Stimulated activated effector memory CD8-positive, alpha-beta T cell treated with anti-CD3 and anti-CD28 coated beads, Interleukin-12 subunit alpha, Interleukin-12 subunit beta, amount 100 ng/mL, for 72 hours (primary cell): Measurements from ENCODE around the gene RALGDS.
A peak's percentile ranks its signal among the peaks of the same experiment; 100 is the strongest.

ENCODE experiments used
- ATAC-seq: fragments of 150-1000 bp; cut with Tn5 transposase; 2 replicates; pipeline ENCODE4 v1.10.0; 2021
- DNase-seq, 2 donors: peaks; one replicate each; pipeline ENCODE4 v3.0.0; 2021 to 2022; ENCODE audit warnings: low spot score in 2 of 2
- H3K27ac Mint-ChIP-seq: one replicate; pipeline ENCODE4 v1.8.0; 2022; ENCODE audit warnings: mild to moderate bottlenecking, mixed read lengths
- H3K36me3 Mint-ChIP-seq: one replicate; pipeline ENCODE4 v1.8.0; 2022; ENCODE audit warnings: mild to moderate bottlenecking, mixed read lengths
- H3K4me1 Mint-ChIP-seq: one replicate; pipeline ENCODE4 v1.8.0; 2022; ENCODE audit warnings: mixed read lengths
- H3K4me3 Mint-ChIP-seq: one replicate; pipeline ENCODE4 v1.8.0; 2022; ENCODE audit warnings: mild to moderate bottlenecking, mixed read lengths
- H3K9me3 Mint-ChIP-seq: one replicate; pipeline ENCODE4 v1.8.0; 2022; ENCODE audit warnings: mixed read lengths

The RALGDS gene

DNA sequence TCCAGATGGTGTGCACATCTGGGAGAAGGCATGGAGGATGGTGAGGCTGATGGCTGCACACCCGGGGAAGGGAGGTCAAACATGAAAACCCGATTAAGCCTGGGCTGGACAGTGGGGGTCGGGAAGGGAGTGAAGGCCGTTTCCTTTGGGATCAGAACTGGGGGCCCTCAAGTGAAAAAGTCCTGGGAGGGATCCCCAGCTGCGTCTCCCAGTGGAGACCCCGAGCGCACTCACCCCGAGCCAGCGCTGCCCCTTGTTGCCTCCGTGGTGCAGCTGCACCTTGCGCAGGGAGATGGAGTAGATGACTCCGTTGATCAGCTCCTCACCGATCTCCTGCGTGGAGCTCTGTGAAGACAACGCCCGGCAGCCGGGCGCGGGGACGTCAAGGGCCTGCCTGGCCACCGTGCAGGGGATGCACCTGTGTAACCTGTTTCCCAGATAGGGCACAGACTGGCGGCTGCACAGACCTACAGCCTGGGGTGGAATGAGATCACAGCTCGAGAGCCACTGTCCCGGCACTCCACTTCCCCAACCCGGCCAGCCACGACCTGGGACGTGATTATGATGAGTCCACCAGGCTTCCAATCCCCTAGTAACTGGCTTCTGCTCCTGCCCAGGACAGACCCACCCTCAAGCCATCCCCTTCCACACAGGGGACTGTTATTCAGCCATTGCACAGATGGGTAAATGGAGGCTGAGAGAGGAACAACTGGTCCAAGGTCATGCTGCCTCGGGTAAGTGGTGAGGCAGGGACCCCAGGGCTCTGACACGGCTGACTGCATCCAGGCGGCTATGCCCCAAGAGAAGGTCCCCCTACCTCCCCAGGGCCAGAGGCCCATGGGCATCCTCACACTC is 9.0 kb downstream of the RALGDS start:
- Mint-ChIP-seq H3K27ac (peak overlapping the region; percentile 90), H3K9me3 (no peaks in the 10 kb centered on the region), H3K4me3 (peak overlapping the region; percentile 73), H3K4me1 (peaks cover 57% of the 10 kb centered on the region), H3K36me3 (peaks cover 85% of the 10 kb centered on the region)
- ATAC-seq (no peak), DNase-seq (no peak)

DNA sequence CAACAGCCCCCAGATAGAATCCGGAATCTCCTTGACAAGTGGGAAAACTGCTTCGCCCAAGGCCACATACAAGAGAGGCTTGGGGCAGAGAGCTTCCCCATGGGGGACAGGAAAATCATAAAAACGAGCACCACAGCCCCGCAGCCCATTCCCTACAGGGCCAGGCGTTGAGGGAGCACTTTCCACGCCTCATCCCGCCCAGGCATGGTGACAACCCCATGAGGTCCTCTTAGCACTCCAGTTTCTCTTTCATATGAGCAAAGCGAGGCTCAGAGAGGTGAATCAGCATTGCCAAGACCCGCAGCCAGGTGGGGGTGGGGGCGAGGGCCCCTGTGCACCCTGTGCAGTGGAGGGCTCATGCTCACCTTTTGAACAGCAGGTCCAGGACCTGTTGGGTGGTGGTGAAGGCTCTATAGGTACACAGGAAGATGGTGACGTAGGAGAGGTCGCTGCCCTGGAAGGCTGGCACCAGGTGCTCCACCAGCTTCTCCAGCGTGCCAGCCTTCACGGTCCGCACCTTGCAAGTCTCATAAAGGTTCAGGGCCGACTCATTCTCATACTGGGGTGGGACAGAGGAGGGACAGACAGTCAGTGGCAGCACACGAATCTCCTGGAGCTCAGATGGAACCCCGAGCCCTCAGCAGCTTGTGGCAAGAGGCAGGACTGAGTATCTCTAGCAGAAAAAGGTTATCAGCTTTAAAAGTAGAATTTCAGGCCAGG is 10.9 kb downstream of the RALGDS start:
- peaks cover 93% of the 10 kb centered on the region for H3K36me3 Mint-ChIP-seq

DNA sequence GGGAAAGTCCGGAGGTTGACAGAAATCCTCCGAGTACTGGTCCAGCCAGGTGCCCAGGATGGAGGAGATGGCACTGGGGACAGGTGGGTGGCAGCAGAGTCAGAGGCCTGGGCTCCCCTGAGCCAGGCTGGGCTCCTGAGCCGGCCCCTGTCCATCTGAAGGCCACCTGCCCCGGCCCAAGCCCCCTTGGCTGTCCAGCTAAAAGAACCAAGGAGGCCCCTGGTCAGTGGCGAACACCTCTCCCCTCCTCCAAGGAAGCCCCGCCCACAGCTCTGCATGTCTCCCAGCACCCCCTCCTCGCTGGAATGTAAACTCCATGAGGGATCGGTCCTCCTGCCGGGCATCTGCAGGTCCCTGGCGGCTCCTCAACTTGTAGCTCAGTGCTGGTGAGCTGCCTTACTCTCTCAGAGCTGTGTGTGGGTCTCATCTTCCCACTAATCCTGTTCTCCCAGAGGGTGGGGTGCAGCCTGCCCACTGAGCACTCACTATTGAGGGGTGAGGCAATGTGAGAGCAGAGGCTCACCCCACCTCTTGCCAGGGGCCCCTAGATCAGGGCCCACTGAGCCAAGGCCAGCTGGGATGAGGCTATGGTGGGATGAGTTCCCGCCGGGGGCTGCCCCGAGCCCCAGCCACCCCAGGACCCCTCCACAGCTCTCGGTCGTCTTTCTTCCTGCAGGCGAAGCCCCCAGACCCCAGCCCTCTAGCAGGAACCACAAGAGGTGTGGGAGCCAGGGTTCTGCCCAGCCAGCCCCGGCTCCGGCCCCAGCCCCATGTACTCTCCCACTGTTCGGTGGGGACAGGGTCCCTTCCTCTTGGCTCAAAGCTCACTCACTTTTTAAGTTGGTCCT is 12.0 kb downstream of the RALGDS start:
- H3K9me3 Mint-ChIP-seq: no peaks in the 10 kb centered on the region
- no peak for ATAC-seq
- H3K27ac Mint-ChIP-seq: peak overlapping the region; percentile 78
- peaks cover 34% of the 10 kb centered on the region for H3K4me1 Mint-ChIP-seq
- DNase-seq: no peak
- no peak overlapping the region for H3K4me3 Mint-ChIP-seq
- H3K36me3 Mint-ChIP-seq: peaks cover 98% of the 10 kb centered on the region

More for the DNA sequence above, 10.9 kb downstream of the RALGDS start:
- H3K4me3 Mint-ChIP-seq: no peak overlapping the region
- H3K9me3 Mint-ChIP-seq: no peaks in the 10 kb centered on the region
- peaks cover 45% of the 10 kb centered on the region for H3K4me1 Mint-ChIP-seq
- peak overlapping the region; percentile 78 for H3K27ac Mint-ChIP-seq
- DNase-seq: no peak
- ATAC-seq: no peak

DNA sequence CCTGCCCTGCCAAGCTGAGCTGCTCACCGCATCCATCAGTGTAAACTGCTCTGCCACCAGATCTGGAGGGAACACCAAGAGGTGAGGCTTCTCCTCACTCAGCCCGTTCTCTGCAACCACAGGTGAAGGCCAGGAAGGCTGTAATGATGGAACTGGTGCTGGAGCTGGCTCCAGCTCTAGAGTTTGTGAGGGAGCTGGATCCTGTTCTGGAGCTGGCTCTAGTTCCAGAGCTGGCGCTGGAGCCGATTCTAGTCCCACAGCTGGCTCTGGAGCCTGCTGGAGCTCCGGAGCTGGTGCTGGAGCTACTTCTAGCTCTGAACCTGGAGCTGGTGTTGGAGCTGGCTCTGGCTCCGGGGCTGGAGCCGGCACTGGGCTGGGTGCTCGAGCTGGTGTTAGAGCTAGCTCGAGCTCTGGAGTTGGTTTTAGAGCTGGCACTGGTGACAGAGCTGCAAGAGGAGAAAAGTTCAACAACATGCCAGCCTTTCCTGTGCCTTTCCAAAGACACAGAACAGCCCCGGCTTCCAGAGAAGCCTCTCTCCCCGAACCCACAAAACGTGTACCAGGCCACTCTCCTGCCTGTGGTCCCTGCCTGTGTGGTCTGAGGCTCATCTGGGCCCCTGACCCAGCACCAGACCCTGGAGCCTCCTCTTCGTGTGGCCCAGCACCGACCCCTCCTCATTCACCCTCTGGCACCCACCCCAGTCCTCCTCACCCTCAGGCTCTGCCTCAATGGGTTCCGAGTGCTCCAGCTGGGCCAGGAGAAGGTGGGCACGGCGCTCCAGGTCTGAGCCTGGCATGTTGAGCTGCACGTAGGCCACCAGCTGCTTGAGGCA is 12.9 kb downstream of the RALGDS start:
- no peak for DNase-seq

DNA sequence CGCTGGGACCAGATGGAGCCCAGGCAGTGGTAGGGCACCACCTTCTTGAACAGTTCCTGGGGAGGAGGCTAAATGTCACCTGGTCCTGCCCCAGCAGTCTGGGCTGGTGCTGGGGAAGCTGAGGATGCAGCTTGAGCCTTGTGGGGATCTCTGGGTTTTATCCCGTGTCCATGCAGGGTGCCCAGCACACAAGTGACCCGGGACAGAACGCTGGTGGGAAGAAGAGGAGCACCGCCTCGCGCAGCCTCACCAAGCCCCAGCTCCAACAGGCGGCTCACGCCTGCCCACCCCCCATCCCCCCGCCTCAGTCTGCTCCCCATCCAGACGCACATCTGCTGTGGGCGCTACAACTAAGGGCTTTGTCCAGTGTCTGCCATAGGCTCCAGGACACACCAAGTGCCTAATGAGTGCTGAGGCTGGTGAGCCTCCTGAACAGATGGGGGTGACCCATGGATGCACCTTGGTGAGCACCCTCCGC is 13.8 kb downstream of the RALGDS start:
- H3K9me3 Mint-ChIP-seq: no peaks in the 10 kb centered on the region
- H3K36me3 Mint-ChIP-seq: peaks cover 100% of the 10 kb centered on the region
- no peak overlapping the region for H3K4me3 Mint-ChIP-seq
- no peak for DNase-seq
- ATAC-seq: no peak
- H3K27ac Mint-ChIP-seq: no peak overlapping the region
- peaks cover 17% of the 10 kb centered on the region for H3K4me1 Mint-ChIP-seq

More for the DNA sequence above, 12.9 kb downstream of the RALGDS start:
- no peak overlapping the region for H3K27ac Mint-ChIP-seq
- no peak for ATAC-seq
- H3K4me1 Mint-ChIP-seq: peaks cover 26% of the 10 kb centered on the region
- H3K9me3 Mint-ChIP-seq: no peaks in the 10 kb centered on the region
- no peak overlapping the region for H3K4me3 Mint-ChIP-seq
- peaks cover 100% of the 10 kb centered on the region for H3K36me3 Mint-ChIP-seq

DNA sequence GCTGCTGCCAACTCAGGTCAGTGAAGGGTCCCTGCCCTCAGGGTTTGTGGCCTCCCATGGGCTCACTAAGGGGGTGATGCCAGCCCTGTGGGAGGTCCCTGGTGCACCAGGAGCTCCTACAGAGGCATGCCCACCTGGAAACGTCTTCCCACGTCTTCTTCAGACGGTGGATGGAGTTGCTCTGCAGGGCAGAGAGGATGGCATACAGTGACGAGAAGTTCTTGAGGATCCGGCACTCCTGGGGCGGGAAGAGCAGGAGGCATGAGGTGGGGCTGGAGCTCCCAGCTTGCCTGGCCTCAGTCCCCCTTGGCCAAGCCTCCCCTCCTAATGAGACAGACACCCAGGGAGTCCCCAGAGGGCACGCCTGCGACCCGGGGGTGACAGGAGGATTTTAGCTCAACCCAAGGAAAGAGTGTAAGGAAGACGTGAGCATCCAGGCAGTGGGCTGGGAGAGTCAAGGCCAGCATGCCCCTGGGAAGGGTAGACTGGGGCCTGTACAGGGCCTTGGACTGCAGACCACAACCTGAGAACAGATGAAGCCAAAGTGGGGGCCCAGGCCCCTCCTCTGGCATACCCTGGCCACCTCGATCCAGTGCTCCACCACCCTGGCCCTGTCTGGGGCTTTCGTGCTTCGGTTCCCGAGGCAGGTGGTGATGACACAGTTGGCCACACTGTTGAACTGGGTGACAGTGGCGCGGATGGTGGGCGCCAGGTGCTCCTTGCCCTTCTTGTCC is 14.4 kb downstream of the RALGDS start:
- no peak for ATAC-seq
- peak overlapping the region; percentile 54 for H3K27ac Mint-ChIP-seq
- H3K4me3 Mint-ChIP-seq: no peak overlapping the region
- no peaks in the 10 kb centered on the region for H3K9me3 Mint-ChIP-seq
- H3K4me1 Mint-ChIP-seq: peaks cover 14% of the 10 kb centered on the region
- peaks cover 100% of the 10 kb centered on the region for H3K36me3 Mint-ChIP-seq
- no peak for DNase-seq

DNA sequence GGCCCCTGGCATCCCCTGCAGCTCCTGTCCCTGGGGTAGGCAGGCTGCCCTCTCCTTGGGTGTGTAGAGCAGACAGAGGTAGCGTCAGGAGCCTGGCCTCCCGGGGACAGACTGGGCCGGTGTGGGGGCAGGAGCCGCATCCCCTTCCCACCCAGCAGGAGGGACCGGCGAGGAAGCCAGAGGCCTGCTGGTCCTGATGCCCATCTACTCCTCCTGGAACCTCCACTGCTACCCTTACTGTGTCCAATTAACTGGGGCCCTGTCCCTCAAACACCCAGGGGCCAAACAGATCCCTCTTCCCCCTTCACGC is 15.6 kb downstream of the RALGDS start:
- peaks cover 100% of the 10 kb centered on the region for H3K36me3 Mint-ChIP-seq
- H3K4me3 Mint-ChIP-seq: no peak overlapping the region
- no peak for ATAC-seq
- no peak for DNase-seq
- H3K4me1 Mint-ChIP-seq: peaks cover 15% of the 10 kb centered on the region
- no peak overlapping the region for H3K27ac Mint-ChIP-seq
- no peaks in the 10 kb centered on the region for H3K9me3 Mint-ChIP-seq

DNA sequence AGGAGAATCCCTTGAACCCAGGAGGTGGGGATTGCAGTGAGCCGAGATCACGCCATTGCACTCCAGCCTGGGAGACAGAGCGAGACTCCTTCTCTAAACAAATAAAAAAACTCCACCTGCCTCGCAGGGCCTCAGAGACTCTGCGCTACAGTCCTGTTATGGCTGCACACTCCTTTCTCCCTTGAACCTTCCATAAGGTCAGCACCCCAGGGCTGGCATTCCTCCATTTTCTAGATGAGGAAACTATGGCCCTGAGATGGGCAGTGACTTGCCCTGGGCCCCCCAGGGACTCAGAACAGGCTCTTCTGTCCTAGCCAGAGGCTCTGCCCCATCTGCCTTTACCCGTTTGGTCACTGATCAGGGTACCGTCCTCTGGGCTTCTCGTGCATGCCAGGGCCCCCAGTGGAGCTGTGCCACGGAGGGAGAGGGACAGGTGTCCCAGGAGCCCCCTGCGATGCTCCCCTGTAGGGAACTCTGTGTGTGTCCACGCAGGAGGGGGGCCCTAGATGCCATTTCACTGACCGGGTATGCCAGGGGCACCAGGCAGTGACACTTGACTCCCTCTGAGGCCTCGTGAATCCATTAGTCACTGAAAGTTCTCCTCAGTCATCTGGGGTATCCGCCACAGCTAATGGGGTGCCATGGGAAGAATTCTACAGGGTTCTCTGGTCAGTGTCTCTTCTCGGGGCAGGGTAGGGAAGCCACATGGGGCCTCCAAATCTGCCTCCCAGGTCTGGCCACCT is 16.2 kb downstream of the RALGDS start:
- ATAC-seq: no peak
- H3K4me3 Mint-ChIP-seq: no peak overlapping the region
- H3K27ac Mint-ChIP-seq: peak overlapping the region; percentile 43
- peaks cover 10% of the 10 kb centered on the region for H3K4me1 Mint-ChIP-seq
- H3K36me3 Mint-ChIP-seq: peaks cover 100% of the 10 kb centered on the region
- H3K9me3 Mint-ChIP-seq: no peaks in the 10 kb centered on the region
- DNase-seq: no peak

DNA sequence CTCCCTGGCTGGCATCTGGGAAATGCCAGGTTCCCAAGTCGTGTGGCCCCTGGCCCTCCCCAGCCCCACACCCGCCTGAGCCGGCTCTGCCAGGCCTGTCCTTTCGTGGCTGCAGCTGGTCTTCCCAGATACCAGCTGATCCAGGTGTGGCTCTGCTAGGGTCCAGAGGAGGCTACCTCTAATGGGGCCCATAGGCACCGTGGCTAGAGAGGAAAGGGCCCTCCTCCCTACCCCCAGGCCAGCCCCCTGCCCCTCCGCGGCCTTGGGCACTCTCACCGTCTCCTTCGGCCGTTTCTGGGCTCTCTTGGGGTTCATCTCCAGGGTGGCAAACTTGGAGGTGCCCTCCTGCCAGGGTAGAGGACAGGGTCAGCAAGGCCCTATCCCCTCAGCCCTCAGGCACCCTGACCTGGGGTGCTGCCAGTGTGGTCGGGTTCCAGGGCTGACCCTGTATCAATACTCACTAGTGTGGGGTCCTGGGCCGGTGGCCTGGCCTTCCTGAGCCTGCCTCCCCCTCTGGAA is 17.0 kb downstream of the RALGDS start:
- no peak overlapping the region for H3K4me3 Mint-ChIP-seq
- H3K36me3 Mint-ChIP-seq: peaks cover 100% of the 10 kb centered on the region
- DNase-seq (no peak), ATAC-seq (no peak)
- peaks cover 10% of the 10 kb centered on the region for H3K4me1 Mint-ChIP-seq
- H3K9me3 Mint-ChIP-seq: no peaks in the 10 kb centered on the region
- no peak overlapping the region for H3K27ac Mint-ChIP-seq

DNA sequence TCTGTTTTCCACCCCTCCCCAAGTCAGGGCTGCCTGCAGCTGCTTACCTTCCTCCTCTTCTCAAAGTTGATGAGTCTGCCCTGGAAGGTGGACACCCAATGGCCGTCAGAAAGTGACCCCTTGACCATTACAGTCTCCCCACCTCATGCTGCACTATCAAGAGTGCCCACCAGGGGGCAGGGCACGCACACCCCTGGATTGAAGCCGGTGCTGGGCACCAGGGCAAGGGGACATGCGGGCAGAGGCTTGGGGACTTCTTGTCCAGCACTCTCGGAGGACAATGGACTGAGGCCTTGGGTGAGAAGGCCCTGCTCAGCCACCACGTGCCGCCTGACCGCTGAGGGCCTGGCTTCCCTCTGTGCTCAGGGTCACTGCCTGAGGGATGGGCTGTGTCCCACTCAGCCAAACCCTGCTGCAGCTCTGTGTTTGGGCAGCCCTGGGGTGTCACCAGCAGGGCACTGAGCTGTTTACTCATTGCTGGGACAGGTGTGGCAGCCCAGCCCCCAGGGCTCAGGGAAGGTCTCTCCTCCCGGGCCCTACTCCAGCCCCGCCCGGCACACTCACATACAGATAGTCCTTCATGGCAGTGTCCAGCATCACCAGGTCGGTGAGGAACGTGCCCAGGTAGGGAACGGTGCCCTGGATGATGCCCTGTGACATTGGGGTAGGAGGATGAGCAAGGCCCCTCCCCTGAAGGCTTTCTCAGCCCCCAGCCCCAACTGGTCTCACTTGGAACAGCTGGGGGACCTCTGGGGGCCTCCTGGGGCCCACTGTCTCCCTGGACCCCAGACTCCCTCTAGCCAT is 17.7 kb downstream of the RALGDS start:
- H3K36me3 Mint-ChIP-seq: peaks cover 100% of the 10 kb centered on the region
- peak; percentile 53 to 80 for DNase-seq
- no peak overlapping the region for H3K4me3 Mint-ChIP-seq
- H3K9me3 Mint-ChIP-seq: no peaks in the 10 kb centered on the region
- peak overlapping the region; percentile 79 for H3K27ac Mint-ChIP-seq
- H3K4me1 Mint-ChIP-seq: peaks cover 10% of the 10 kb centered on the region
- ATAC-seq: peak; percentile 40

DNA sequence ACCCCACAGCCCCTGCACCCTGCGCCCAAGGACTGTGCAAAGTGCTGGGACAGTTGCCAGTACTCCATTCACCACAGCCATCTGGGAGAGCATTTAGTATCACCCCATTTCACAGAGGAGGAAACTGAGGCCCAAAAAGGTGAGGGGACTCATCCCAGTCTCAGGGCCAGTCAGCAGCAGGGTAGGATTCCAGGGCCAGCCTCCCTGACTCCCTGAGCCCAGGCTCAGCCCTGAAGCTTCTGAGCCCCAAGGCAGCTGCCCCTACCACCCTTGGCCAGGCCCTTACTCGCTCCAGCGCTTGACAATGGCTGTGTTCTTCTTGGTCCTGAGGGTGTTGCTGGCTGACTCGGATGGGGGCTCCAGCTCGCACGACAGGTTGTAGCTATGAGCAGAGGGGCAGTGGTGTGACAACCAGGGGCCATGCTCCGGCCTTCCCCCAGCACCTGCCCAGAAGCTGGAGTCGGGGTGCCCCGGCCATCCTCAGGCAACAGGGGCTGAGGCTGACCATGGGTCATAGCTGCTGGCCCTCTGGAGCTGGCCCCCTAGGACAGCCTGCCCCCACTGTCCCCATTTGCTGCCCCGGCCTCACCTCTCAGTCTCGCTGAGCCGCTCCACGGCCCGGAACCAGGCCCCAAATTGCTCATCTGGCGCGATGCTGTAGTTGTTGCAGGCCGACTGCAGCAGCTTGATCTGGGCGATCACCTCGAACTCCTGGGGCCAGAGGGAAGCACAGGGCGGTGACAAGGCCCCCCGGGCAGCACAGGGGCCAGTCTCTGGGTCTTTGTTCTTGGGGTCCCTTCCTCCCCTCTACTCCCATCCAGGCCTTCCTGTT is 18.6 kb downstream of the RALGDS start:
- ATAC-seq (no peak), DNase-seq (no peak)
- Mint-ChIP-seq H3K9me3 (no peaks in the 10 kb centered on the region), H3K36me3 (peaks cover 100% of the 10 kb centered on the region), H3K27ac (peak overlapping the region; percentile 79), H3K4me3 (no peak overlapping the region), H3K4me1 (peaks cover 10% of the 10 kb centered on the region)
